PFSK-1 (cell line): ENCODE results near the gene CBL.

ENCODE experiments used
- FOXP2 ChIP-seq: optimal IDR thresholded peaks from 2 replicates; pipeline ENCODE3; 2011; ENCODE audit warnings: borderline replicate concordance, control low read depth, inconsistent platforms; ENCODE audit not compliant: insufficient read depth; ENCODE audit errors: extremely low read length, extremely low read depth
- POLR2AphosphoS5 ChIP-seq: IDR thresholded peaks from 2 replicates; pipeline ENCODE4 v1.6.1; 2012; ENCODE audit warnings: low read depth, mild to moderate bottlenecking, control low read depth, low read length, moderate library complexity
- REST ChIP-seq, 2 experiments: IDR thresholded peaks; 2 replicates each; pipeline versions ENCODE4 v1.6.1 to v1.8.0; 2011 to 2012; ENCODE audit warnings: low read depth in 2 of 2, low read length in 2 of 2, control low read depth in 1 of 2, inconsistent platforms in 1 of 2, mild to moderate bottlenecking in 1 of 2, moderate library complexity in 1 of 2; ENCODE audit not compliant: insufficient read depth in 1 of 2
- SIN3A ChIP-seq: IDR thresholded peaks from 2 replicates; pipeline ENCODE4 v1.6.1; 2012; ENCODE audit warnings: mild to moderate bottlenecking, low read length, moderate library complexity, borderline replicate concordance; ENCODE audit not compliant: insufficient read depth
- TAF1 ChIP-seq: IDR thresholded peaks from 2 replicates; pipeline ENCODE4 v1.6.1; 2012; ENCODE audit warnings: low read length, control low read depth, borderline replicate concordance; ENCODE audit not compliant: insufficient read depth

CBL gene

GRCh38 chr11:119318240-119319135, 112.3 kb downstream of the CBL start:
- TF ChIP-seq POLR2AphosphoS5 (no peak; the same call in 1 of the 2 replicates), SIN3A (no peak), FOXP2 (no peak), TAF1 (no peak)

GRCh38 chr11:119319136-119319699, 113.1 kb downstream of the CBL start:
- TF ChIP-seq SIN3A, result no peak
- no peak for TF ChIP-seq POLR2AphosphoS5
- no peak for TF ChIP-seq FOXP2
- no peak for TF ChIP-seq REST (IDR thresholded peaks at IDR 0.05; ENCODE audit: insufficient read depth in 1 of 2, low read depth in 2 of 2, low read length in 2 of 2)
- TF ChIP-seq TAF1, result no peak

GRCh38 chr11:119319700-119320239, 113.6 kb downstream of the CBL start:
- TF ChIP-seq REST (IDR thresholded peaks at IDR 0.05; ENCODE audit: insufficient read depth in 1 of 2, low read depth in 2 of 2, low read length in 2 of 2), result no peak
- no peak for TF ChIP-seq SIN3A
- no peak for TF ChIP-seq TAF1
- no peak for TF ChIP-seq POLR2AphosphoS5

GRCh38 chr11:119320240-119320775, 114.2 kb downstream of the CBL start:
- TF ChIP-seq REST (IDR thresholded peaks at IDR 0.05; ENCODE audit: insufficient read depth in 1 of 2, low read depth in 2 of 2, low read length in 2 of 2) (no peak), FOXP2 (no peak), POLR2AphosphoS5 (no peak), TAF1 (no peak)

- TF ChIP-seq FOXP2, result no peak
Measured at GRCh38 chr11:119320776-119321524, 114.8 kb downstream of the CBL start.
